GM03348 (cell line): ENCODE data around the gene CLPTM1.
"Not testable (repeated sequence)": the region's sequence is repeated elsewhere in the genome, so short reads cannot be mapped to it uniquely, and the experiment has no call there.

ENCODE experiments used
- DNase-seq: peaks from one replicate; pipeline ENCODE4 v3.0.0; 2012; ENCODE audit warnings: low spot score

The CLPTM1 gene, protein sequence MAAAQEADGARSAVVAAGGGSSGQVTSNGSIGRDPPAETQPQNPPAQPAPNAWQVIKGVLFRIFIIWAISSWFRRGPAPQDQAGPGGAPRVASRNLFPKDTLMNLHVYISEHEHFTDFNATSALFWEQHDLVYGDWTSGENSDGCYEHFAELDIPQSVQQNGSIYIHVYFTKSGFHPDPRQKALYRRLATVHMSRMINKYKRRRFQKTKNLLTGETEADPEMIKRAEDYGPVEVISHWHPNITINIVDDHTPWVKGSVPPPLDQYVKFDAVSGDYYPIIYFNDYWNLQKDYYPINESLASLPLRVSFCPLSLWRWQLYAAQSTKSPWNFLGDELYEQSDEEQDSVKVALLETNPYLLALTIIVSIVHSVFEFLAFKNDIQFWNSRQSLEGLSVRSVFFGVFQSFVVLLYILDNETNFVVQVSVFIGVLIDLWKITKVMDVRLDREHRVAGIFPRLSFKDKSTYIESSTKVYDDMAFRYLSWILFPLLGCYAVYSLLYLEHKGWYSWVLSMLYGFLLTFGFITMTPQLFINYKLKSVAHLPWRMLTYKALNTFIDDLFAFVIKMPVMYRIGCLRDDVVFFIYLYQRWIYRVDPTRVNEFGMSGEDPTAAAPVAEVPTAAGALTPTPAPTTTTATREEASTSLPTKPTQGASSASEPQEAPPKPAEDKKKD

DNA sequence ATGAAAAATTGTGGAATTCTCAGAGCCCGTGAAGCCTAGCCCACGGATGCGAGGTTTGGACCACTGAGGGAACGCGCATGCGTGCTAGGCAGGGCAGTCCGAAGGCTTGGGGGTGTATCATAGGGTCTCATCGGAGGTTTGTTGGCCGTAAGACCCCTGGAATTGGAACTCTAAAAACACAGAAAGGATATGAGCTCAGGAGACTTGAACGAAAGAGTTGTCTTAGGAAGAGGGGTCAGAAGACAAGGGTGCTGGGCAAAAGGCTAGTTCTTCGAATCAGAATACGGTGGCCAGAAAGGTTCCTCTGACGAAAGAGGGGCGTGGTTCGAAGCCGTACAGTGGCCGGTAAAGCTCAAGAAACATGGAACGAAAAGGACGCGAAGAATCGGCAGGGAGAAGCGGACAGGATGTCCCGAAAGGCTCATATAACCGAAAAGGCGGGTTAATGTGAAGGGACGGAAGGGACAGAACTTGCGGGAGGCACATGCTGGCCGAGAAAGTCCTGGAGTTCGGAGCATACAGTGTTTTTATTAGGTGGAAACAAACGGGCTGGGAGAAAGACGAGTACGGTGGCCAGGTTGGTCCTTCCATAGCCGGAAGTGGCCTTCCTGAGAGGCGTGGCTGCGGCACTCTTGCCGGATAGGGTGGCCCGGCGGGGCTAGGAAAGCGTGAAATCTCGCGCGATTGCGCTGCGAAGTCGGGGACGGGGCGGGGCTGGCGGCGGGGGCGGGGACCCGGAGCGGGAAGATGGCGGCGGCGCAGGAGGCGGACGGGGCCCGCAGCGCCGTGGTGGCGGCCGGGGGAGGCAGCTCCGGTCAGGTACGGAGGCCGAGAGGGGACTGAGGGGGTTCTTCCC, at the start of gene CLPTM1:
Gene CLPTM1 (plus strand): TSS at position 732 of the 856 bp plus-strand sequence. CDS start 16 bp downstream, at position 748.
- DNase-seq, result peak; percentile 99

DNA sequence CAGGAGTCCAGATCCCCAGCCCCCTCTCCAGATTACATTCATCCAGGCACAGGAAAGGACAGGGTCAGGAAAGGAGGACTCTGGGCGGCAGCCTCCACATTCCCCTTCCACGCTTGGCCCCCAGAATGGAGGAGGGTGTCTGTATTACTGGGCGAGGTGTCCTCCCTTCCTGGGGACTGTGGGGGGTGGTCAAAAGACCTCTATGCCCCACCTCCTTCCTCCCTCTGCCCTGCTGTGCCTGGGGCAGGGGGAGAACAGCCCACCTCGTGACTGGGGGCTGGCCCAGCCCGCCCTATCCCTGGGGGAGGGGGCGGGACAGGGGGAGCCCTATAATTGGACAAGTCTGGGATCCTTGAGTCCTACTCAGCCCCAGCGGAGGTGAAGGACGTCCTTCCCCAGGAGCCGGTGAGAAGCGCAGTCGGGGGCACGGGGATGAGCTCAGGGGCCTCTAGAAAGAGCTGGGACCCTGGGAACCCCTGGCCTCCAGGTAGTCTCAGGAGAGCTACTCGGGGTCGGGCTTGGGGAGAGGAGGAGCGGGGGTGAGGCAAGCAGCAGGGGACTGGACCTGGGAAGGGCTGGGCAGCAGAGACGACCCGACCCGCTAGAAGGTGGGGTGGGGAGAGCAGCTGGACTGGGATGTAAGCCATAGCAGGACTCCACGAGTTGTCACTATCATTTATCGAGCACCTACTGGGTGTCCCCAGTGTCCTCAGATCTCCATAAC, 49.6 kb upstream of the CLPTM1 start, which contains the start of gene APOE:
Gene APOE (plus strand): TSS at position 360 of the 724 bp plus-strand sequence. CDS start 829 bp downstream, outside the sequence.
- DNase-seq, result peak; percentile 16

DNA sequence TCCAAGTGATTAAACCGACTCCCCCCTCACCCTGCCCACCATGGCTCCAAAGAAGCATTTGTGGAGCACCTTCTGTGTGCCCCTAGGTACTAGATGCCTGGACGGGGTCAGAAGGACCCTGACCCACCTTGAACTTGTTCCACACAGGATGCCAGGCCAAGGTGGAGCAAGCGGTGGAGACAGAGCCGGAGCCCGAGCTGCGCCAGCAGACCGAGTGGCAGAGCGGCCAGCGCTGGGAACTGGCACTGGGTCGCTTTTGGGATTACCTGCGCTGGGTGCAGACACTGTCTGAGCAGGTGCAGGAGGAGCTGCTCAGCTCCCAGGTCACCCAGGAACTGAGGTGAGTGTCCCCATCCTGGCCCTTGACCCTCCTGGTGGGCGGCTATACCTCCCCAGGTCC, 47.6 kb upstream of the CLPTM1 start:
- no peak for DNase-seq

DNA sequence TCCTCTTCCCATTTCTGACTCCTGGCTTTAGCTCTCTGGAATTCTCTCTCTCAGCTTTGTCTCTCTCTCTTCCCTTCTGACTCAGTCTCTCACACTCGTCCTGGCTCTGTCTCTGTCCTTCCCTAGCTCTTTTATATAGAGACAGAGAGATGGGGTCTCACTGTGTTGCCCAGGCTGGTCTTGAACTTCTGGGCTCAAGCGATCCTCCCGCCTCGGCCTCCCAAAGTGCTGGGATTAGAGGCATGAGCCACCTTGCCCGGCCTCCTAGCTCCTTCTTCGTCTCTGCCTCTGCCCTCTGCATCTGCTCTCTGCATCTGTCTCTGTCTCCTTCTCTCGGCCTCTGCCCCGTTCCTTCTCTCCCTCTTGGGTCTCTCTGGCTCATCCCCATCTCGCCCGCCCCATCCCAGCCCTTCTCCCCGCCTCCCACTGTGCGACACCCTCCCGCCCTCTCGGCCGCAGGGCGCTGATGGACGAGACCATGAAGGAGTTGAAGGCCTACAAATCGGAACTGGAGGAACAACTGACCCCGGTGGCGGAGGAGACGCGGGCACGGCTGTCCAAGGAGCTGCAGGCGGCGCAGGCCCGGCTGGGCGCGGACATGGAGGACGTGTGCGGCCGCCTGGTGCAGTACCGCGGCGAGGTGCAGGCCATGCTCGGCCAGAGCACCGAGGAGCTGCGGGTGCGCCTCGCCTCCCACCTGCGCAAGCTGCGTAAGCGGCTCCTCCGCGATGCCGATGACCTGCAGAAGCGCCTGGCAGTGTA, 46.9 kb upstream of the CLPTM1 start:
- no peak for DNase-seq

DNA sequence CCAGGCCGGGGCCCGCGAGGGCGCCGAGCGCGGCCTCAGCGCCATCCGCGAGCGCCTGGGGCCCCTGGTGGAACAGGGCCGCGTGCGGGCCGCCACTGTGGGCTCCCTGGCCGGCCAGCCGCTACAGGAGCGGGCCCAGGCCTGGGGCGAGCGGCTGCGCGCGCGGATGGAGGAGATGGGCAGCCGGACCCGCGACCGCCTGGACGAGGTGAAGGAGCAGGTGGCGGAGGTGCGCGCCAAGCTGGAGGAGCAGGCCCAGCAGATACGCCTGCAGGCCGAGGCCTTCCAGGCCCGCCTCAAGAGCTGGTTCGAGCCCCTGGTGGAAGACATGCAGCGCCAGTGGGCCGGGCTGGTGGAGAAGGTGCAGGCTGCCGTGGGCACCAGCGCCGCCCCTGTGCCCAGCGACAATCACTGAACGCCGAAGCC, 46.3 kb upstream of the CLPTM1 start:
- no peak for DNase-seq

DNA sequence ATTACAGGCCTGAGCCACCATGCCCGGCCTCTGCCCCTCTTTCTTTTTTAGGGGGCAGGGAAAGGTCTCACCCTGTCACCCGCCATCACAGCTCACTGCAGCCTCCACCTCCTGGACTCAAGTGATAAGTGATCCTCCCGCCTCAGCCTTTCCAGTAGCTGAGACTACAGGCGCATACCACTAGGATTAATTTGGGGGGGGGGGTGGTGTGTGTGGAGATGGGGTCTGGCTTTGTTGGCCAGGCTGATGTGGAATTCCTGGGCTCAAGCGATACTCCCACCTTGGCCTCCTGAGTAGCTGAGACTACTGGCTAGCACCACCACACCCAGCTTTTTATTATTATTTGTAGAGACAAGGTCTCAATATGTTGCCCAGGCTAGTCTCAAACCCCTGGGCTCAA, 45.4 kb upstream of the CLPTM1 start:
- DNase-seq, result no peak

DNA sequence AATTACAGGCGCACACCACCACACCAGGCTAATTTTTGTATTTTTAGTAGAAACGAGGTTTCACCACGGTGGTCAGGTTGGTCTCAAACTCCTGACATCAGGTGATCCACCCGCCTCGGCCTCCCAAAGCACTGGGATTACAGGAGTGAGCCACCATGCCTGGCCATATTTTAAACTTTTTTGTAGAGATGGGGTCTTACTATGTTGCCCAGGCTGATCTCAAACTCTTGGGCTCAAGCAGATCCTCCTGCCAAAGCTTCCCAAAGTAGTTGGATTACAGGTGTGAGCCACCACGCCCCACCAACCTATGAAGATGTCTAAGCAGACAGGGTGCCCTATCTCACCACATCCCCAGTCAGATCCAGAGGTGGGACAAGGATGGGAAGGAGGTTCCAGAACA, 43.3 kb upstream of the CLPTM1 start:
- not testable (repeated sequence) for DNase-seq

DNA sequence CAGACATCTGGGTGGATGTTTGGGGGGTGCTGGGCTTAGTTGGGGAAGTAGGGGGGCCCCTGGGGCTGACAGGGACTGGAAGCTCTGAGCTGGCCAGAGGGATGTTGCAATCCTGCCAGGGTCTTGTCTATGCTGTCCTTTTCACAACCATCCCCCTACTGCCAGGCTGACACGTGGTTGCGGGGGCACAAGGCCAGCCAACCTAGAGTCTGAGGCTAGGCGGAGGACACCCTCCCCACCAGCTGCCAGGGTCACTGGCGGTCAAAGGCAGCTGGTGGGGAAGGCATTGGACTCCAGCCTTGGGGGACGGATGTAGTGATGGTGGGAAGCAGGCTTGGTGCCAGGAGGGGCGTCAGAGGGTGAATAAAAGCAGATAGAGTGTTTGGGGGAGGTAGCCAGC, 42.3 kb upstream of the CLPTM1 start:
- no peak for DNase-seq

DNA sequence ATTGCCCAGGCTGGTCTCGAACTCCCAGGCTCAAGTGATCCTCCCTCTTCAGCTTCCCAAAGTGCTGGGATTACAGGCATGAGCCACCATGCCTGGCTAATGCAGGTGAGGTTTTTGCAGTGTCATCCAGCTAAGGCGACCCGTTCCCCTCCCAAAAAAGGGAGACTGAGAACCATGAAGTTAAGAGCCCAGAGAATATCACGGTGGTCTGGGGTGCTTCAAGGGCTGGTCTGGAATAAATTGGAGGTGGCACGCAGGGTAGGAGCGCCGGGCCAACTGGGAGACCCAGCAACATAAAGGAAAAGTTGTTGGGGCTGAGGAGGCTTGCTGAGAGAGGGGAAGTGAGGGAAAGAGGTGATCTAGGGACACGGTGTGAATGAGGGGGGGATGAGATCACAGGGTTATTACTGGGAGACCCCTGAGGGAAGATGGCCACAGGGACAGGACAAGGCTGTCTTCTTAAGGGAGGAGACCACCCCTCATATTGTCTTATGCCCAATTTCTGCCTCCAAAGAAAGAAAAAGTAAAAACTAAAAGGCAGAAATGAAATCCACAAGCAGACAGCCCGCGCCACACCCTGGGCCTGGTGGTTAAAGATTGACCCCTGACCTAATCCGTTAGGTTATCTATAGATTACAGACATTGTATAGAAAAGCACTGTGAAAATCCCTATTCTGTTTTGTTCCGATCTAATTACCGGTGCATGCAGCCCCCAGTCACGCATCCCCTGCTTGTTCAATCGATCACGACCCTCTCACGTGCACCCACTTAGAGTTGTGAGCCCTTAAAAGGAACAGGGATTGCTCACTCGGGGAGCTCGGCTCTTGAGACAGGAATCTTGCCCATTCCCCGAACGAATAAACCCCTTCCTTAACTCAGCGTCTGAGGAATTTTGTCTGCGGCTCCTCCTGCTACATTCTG, 41.4 kb upstream of the CLPTM1 start:
- DNase-seq, result not testable (repeated sequence)

DNA sequence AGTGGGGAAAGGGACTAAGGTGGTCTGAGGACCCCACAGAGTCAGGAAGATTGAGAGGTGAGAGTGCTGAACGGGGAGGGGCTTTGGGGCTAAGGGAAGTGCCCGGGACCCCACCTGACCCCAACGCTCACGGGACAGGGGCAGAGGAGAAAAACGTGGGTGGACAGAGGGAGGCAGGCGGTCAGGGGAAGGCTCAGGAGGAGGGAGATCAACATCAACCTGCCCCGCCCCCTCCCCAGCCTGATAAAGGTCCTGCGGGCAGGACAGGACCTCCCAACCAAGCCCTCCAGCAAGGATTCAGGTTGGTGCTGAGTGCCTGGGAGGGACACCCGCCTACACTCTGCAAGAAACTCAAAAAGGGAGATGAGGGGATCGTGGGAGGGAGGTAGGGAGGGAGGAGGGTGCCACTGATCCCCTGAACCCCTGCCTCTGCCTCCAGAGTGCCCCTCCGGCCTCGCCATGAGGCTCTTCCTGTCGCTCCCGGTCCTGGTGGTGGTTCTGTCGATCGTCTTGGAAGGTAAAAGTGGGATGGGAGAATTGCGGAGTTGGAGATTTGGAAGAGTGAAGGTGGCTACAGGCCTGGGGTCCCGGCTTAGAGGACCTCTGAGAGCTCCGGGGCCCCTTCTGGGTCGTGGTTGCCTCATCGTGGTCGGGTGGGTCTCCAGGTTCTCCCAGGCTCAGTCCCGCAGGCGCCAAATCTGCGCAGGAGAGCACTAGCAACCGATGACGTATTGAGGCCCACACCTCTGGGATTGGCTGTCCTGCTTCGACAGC, 40.6 kb upstream of the CLPTM1 start, which contains the start of gene APOC1:
Gene APOC1 (plus strand): TSS at position 176 of the 774 bp plus-strand sequence. CDS start 284 bp downstream, at position 460.
- DNase-seq, result peak; percentile 94

DNA sequence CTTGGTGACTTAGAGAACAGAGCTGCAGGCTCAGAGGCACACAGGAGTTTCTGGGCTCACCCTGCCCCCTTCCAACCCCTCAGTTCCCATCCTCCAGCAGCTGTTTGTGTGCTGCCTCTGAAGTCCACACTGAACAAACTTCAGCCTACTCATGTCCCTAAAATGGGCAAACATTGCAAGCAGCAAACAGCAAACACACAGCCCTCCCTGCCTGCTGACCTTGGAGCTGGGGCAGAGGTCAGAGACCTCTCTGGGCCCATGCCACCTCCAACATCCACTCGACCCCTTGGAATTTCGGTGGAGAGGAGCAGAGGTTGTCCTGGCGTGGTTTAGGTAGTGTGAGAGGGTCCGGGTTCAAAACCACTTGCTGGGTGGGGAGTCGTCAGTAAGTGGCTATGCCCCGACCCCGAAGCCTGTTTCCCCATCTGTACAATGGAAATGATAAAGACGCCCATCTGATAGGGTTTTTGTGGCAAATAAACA, 30.9 kb upstream of the CLPTM1 start:
- no peak for DNase-seq

DNA sequence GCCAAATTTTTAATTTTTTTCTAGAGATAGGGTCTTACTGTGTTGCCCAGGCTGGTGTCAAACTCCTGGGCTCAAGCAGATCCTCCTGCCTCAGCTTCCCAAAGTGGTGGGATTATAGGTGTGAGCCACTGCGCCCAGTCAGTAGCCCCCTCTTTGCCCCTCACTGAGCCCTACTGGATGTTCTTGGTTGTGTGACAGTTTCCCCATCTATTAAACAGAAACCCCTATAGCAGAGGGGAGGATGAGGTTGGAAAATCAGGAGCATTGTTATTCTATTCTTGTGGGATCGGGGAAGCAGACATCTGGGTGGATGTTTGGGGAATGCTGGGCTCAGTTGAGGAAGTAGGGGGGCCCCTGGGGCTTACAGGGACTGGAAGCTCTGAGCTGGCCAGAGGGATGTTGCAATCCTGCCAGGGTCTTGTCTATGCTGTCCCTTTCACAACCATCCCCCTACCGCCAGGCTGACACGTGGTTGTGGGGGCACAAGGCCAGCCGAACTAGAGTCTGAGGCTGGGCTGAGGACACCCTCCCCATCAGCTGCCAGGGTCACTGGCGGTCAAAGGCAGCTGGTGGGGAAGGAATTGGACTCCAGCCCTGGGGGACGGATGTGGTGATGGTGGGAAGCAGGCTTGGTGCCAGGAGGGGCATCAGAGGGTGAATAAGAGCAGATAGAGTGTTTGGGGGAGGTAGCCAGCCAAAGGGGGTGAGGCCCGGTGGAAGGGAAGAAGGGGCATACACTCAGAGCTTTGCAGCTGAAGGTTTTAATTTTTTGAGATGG, 29.9 kb upstream of the CLPTM1 start:
- peak; percentile 43 for DNase-seq

DNA sequence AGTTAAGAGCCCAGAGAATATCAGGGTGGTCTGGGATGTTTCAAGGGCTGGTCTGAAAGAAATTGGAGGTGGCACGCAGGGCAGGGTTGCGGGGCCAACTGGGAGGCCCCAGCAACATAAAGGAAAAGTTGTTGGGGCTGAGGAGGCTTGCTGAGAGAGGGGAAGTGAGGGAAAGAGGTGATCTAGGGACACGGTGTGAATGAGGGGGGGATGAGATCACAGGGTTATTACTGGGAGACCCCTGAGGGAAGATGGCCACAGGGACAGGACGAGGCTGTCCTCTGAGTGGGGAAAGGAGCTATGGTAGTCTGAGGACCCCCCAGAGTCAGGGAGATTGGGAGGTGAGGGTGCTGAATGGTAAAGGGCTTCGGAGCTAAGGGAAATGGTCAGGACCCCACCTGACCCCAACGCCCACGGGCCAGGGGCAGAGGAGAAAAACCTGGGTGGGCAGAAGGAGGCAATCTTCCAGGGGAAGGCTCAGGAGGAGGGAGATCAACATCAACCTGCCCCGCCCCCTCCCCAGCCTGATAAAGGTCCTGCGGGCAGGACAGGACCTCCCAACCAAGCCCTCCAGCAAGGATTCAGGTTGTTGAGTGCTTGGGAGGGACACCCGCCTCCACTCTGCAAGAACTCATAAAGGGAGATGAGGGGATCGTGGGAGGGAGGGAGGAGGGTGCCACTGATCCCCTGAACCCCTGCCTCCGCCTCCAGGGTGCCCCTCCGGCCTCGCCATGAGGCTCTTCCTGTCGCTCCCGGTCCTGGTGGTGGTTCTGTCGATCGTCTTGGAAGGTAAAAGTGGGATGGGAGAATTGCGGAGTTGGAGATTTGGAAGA, 28.7 kb upstream of the CLPTM1 start:
- DNase-seq, result not testable (repeated sequence)

DNA sequence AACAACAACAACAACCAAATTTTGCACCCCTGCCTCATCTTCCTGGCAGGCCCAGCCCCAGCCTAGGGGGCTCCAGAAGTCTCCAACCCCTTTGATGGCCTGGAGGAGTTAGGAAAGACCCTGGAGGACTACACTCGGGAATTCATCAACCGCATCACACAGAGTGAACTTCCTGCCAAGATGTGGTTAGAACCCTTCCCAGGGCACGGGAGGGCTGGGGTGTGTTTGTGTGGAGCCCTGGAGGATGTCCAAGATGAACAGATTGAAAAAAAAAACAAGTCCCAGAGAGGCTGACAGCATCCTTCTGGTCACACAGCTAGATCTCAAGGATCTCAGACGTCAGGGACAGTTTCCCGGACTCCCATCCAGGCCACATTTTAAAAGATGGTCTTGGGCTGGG, 27.4 kb upstream of the CLPTM1 start:
- DNase-seq, result no peak

DNA sequence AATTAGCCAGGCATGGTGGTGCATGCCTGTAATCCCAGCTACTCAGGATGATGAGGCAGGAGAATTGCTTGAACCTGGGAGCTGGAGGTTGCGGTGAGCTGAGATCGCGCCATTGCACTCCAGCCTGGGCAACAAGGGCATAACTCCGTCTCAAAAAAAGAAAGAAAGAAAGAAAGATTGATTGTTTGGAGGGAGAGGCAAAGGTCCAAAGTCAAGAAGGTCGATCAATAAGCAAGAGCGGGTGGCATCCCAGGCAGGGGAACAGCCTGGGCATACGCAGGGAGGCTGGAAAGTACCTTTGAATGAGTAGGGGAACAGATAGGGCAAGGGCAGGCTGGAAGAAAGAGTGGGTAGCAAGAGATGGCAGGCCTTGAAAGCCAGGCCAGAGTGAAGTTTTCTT, 25.1 kb upstream of the CLPTM1 start:
- no peak for DNase-seq

DNA sequence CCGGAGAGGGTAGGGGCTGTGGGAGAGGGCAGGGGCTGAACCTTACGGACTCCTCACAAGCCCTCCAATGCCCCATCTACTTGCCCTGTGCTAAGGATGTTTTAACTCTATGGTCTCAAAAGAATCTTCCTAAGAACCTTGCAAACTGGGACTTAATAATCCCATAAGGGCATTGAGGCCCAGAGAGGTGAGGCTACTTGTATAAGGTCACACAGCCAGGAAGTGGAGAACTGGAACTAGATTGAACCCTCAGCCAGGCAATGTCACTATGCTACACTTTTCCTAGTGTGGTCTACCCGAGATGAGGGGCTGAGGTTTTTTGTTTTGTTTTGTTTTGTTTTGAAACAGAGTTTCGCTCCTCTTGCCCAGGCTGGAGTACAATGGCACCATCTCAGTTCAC, 23.6 kb upstream of the CLPTM1 start:
- no peak for DNase-seq

DNA sequence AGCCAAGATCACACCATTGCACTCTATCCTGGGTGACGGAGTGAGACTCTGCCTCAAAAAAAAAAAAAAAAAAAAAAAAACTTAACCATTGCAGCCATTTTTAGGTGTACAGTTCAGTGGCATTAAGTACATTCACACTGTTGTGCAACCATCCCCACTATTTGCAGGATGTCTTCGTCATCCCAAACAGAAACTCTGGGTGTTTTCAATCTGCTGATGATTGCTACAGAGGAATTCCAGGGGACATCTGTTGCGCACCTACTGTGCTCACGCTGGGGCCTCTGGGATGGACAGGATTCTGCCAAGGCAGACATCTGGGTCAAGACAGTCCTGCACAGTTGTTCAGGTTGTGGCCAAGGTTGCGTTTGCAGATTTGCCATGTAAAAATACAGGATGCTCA, 15.5 kb upstream of the CLPTM1 start:
- DNase-seq, result no peak
